ENCODE measurements around the gene SAMD15.

DNA sequence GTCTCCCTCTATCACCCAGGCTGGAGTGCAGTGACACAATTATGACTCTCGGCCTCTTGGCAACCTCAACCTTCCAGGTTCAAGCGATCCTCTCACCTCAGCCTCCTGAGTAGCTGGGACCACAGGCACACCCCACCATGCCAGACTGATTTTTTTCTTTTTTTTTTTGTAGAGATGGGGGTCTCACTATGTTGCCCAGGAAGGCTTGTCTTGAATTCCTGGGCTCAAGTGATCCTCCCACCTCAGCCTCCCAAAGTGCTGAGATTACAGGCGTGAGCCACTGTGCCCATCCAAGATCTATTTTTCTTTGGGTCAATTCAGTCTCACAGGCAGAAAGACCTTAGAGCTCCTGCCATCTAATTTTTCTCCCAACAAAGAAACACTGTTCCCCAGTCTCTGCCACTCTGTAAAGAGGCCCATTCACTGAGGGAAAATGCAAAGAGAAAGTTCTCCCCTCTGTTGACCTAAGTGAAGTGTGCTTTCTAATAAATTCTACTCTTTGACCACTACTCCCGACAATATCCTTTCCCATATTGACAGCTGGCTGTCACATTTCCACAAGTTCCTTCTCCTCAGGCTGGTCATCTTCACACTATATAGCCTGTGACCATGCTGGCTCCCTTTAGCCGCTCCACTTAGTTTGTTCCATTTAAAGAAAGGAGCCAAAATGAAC is 23.6 kb upstream of the SAMD15 start:
- no peak for TF ChIP-seq HOXA7 (CRISPR knock-in tag; IDR thresholded peaks at IDR 0.05; ENCODE audit: borderline replicate concordance)
- TF ChIP-seq CTCF (tag by site-specific recombination; IDR thresholded peaks at IDR 0.05), result no peak
- no peak for TF ChIP-seq REST (tag by site-specific recombination; IDR thresholded peaks at IDR 0.05)
- TF ChIP-seq YY1 (tag by site-specific recombination; IDR thresholded peaks at IDR 0.05), result no peak
- TF ChIP-seq ZNF266 (tag by site-specific recombination; IDR thresholded peaks at IDR 0.05; ENCODE audit: low read depth), result no peak
- no peak for TF ChIP-seq SP3 (tag by site-specific recombination; IDR thresholded peaks at IDR 0.05)
- no peak for TF ChIP-seq ZNF10 (tag by site-specific recombination; IDR thresholded peaks at IDR 0.05)
- no peak for TF ChIP-seq BCL6B (tag by site-specific recombination; IDR thresholded peaks at IDR 0.05)
- no peak for TF ChIP-seq ZNF274 (IDR thresholded peaks at IDR 0.05; ENCODE audit: low read length)
- TF ChIP-seq ZNF274 (tag by site-specific recombination; IDR thresholded peaks at IDR 0.05; ENCODE audit: borderline replicate concordance), result no peak
- TF ChIP-seq, protein P1, sequence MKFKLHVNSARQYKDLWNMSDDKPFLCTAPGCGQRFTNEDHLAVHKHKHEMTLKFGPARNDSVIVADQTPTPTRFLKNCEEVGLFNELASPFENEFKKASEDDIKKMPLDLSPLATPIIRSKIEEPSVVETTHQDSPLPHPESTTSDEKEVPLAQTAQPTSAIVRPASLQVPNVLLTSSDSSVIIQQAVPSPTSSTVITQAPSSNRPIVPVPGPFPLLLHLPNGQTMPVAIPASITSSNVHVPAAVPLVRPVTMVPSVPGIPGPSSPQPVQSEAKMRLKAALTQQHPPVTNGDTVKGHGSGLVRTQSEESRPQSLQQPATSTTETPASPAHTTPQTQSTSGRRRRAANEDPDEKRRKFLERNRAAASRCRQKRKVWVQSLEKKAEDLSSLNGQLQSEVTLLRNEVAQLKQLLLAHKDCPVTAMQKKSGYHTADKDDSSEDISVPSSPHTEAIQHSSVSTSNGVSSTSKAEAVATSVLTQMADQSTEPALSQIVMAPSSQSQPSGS (tag by site-specific recombination; IDR thresholded peaks at IDR 0.05; ENCODE audit: low read depth), result no peak
- no peak for TF ChIP-seq ZNF19 (tag by site-specific recombination; IDR thresholded peaks at IDR 0.05; ENCODE audit: low read depth)

Data from HEK293 (cell line).